ENCODE measurements around the gene PHF13. TPM values are rescaled to one million over a fixed set of nuclear protein-coding genes. Genes with fewer than 3 reads are reported as not detected.

The PHF13 gene
- total RNA-seq, 2 donors from 2014 or later, result 5.0 to 8.1 TPM

GRCh38 chr1:6622396-6623152, 9.0 kb downstream of the PHF13 start:
- Histone ChIP-seq H3K4me1 (peaks cover 0 to 23% of the 10 kb centered on the region in 2 donors), H3K9me3 (no peaks in the 10 kb centered on the region), H3K27me3 (no peaks in the 10 kb centered on the region), H3K4me3 (no peak overlapping the region), H3K27ac (no peak overlapping the region), H3K36me3 (peaks cover 34% of the 10 kb centered on the region)
- no peak for DNase-seq (ENCODE audit: low spot score)
- no peak for TF ChIP-seq CTCF (IDR thresholded peaks at IDR 0.05)

- peaks cover 39% of the 10 kb centered on the region for H3K36me3 ChIP-seq
- H3K4me1 ChIP-seq, result peaks cover 0 to 23% of the 10 kb centered on the region in 2 donors
- no peaks in the 10 kb centered on the region for H3K9me3 ChIP-seq
- TF ChIP-seq CTCF (IDR thresholded peaks at IDR 0.05), result no peak
- H3K27ac ChIP-seq, result no peak overlapping the region
- no peak for DNase-seq (ENCODE audit: low spot score)
- H3K27me3 ChIP-seq, result no peaks in the 10 kb centered on the region
- H3K4me3 ChIP-seq, result no peak overlapping the region
Observed at GRCh38 chr1:6623269-6623965, 9.9 kb downstream of the PHF13 start.

- Histone ChIP-seq H3K27me3 (no peaks in the 10 kb centered on the region), H3K36me3 (peaks cover 41% of the 10 kb centered on the region), H3K27ac (peak within 1 kb of the TSS; percentile 77 to 84), H3K4me1 (peaks cover 0 to 23% of the 10 kb centered on the region in 2 donors), H3K4me3 (peak within 1 kb of the TSS; percentile 65 to 88), H3K9me3 (no peaks in the 10 kb centered on the region)
- TF ChIP-seq CTCF (IDR thresholded peaks at IDR 0.05), result no peak
- peak; percentile 88 for DNase-seq (ENCODE audit: low spot score)
Observed at GRCh38 chr1:6624710-6625583, 11.4 kb downstream of the PHF13 start, which contains the start of gene THAP3. THAP3 (plus strand) TSS chr1:6624868; CDS start chr1:6625219, 351 bp downstream.

GRCh38 chr1:6625584-6626149, 12.1 kb downstream of the PHF13 start:
- Histone ChIP-seq H3K4me1 (peaks cover 0 to 23% of the 10 kb centered on the region in 2 donors), H3K36me3 (peaks cover 41% of the 10 kb centered on the region), H3K27me3 (no peaks in the 10 kb centered on the region), H3K27ac (peak overlapping the region; percentile 77 to 84), H3K4me3 (peak overlapping the region; percentile 65 to 88), H3K9me3 (no peaks in the 10 kb centered on the region)
- TF ChIP-seq CTCF (IDR thresholded peaks at IDR 0.05), result peak in 1 of 2 donors; percentile 15
- DNase-seq (ENCODE audit: low spot score), result no peak

GRCh38 chr1:6627031-6627430, 13.5 kb downstream of the PHF13 start:
- H3K27ac ChIP-seq, result no peak overlapping the region
- no peak overlapping the region for H3K4me3 ChIP-seq

More at GRCh38 chr1:6627031-6627430, 13.5 kb downstream of the PHF13 start:
- TF ChIP-seq CTCF (IDR thresholded peaks at IDR 0.05), result no peak
- Histone ChIP-seq H3K36me3 (peaks cover 34% of the 10 kb centered on the region), H3K9me3 (no peaks in the 10 kb centered on the region), H3K4me1 (peaks cover 0 to 23% of the 10 kb centered on the region in 2 donors), H3K27me3 (no peaks in the 10 kb centered on the region)
- no peak for DNase-seq (ENCODE audit: low spot score)

Measured in right atrium auricular region (tissue), 2 donors.